ENCODE measurements around the gene ZNF428.

Gene ZNF428

GRCh38 chr19:43561139-43561970 lies 58.1 kb downstream of the ZNF428 start:
- Histone ChIP-seq H3K9ac (no peak overlapping the region), H3K27ac (no peak overlapping the region), H4K20me1 (ENCODE audit: insufficient read depth) (no peaks in the 10 kb centered on the region), H3K79me2 (ENCODE audit: insufficient read depth, low read depth) (no peaks in the 10 kb centered on the region), H3K4me3 (IDR thresholded peaks at IDR 0.05; ENCODE audit: insufficient read depth, low read depth, low read length) (no peak overlapping the region), H3K4me1 (ENCODE audit: low read depth, poor library complexity, severe bottlenecking) (no peaks in the 10 kb centered on the region), H3K4me2 (no peak overlapping the region), H3K36me3 (ENCODE audit: insufficient read depth) (no peaks in the 10 kb centered on the region), H3K27me3 (ENCODE audit: insufficient read depth, low read depth) (no peaks in the 10 kb centered on the region), H2AFZ (ENCODE audit: low read depth) (no peak overlapping the region)
- TF ChIP-seq, protein P1, sequence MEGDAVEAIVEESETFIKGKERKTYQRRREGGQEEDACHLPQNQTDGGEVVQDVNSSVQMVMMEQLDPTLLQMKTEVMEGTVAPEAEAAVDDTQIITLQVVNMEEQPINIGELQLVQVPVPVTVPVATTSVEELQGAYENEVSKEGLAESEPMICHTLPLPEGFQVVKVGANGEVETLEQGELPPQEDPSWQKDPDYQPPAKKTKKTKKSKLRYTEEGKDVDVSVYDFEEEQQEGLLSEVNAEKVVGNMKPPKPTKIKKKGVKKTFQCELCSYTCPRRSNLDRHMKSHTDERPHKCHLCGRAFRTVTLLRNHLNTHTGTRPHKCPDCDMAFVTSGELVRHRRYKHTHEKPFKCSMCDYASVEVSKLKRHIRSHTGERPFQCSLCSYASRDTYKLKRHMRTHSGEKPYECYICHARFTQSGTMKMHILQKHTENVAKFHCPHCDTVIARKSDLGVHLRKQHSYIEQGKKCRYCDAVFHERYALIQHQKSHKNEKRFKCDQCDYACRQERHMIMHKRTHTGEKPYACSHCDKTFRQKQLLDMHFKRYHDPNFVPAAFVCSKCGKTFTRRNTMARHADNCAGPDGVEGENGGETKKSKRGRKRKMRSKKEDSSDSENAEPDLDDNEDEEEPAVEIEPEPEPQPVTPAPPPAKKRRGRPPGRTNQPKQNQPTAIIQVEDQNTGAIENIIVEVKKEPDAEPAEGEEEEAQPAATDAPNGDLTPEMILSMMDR (conservative IDR thresholded peaks at IDR 0.05; ENCODE audit: low read depth, low read length): no peak

DNA sequence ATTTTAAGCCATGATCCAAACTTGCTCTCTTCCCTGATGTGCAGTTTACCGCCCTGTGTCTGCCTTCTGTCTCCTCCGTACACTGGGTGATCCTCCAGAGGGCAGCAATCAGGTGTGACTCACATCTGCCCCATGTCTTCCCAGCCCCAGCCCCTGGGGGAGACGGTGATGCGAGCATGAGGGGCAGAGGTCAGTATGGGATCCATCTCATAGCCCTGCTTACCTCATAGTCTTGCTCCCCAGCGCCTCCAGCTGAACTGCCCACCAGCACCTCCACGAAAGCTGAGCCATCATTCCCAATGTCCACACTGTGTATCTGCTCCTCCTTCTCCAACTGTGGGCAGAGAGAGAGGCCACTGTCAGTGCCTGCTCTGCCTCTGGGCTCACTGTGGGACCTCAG lies 58.7 kb downstream of the ZNF428 start:
- no peaks in the 10 kb centered on the region for H3K4me1 ChIP-seq (ENCODE audit: low read depth, poor library complexity, severe bottlenecking)
- no peak overlapping the region for H3K4me3 ChIP-seq (IDR thresholded peaks at IDR 0.05; ENCODE audit: insufficient read depth, low read depth, low read length)
- no peaks in the 10 kb centered on the region for H3K27me3 ChIP-seq (ENCODE audit: insufficient read depth, low read depth)
- no peak overlapping the region for H3K27ac ChIP-seq
- H3K79me2 ChIP-seq (ENCODE audit: insufficient read depth, low read depth): no peaks in the 10 kb centered on the region
- no peak overlapping the region for H3K9ac ChIP-seq
- TF ChIP-seq, protein P1 (conservative IDR thresholded peaks at IDR 0.05; ENCODE audit: low read depth, low read length): no peak
- H4K20me1 ChIP-seq (ENCODE audit: insufficient read depth): no peaks in the 10 kb centered on the region
- H3K4me2 ChIP-seq: no peak overlapping the region
- H2AFZ ChIP-seq (ENCODE audit: low read depth): no peak overlapping the region
- H3K36me3 ChIP-seq (ENCODE audit: insufficient read depth): no peaks in the 10 kb centered on the region
